Measurements from ENCODE around the gene VWCE. TPM values are rescaled to one million over a fixed set of nuclear protein-coding genes. Genes with fewer than 3 reads are reported as not detected.
"Not testable (repeated sequence)": the region's sequence is repeated elsewhere in the genome, so short reads cannot be mapped to it uniquely, and the experiment has no call there.

VWCE gene
- total RNA-seq, 1 experiment from 2014 or later, result 0.41 TPM

DNA sequence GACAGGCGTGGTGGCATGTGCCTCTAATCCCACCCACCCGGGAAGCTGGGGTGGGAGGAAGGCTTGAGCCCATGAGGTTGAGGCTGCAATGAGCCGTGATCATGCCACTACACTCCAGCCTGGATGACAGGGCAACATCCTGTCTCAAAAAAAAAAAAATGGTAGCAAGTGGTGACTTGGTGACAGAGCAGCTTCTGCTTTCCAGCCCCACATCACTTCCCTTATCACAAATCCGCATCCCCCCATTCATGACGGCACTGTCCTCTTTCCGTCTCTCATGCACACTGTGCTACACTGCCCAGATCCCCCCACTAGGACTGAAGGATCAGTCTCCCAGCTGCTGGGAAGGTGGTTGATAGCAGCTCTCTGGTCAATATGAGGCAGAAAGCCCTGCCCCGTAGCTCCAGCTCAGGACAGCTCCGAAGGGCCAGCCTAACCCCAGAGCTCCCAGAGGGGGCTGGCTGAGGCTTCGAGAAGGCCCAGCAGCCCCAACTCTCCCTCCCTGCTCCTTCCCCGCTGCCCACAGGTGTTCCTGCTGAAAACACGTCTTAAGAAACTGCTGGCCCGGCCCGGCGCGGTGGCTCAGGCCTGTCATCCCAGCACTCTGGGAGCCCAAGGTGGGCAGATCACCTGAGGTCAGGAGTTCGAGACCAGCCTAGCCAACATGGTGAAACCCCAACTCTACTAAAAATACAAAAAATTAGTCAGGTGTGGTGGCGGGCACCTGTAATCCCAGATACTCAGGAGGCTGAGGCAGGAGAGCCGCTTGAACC is 38.2 kb downstream of the VWCE start:
- peaks cover 68% of the 10 kb centered on the region for H3K27me3 ChIP-seq (ENCODE audit: insufficient read depth, low read depth)
- POLR2A ChIA-PET (ENCODE audit: unreplicated experiment), result no interaction called here
- no peaks in the 10 kb centered on the region for H3K9me2 ChIP-seq (ENCODE audit: insufficient read depth)
- H3K9me3 ChIP-seq (ENCODE audit: insufficient read depth, low read depth), result no peaks in the 10 kb centered on the region
- H3F3A ChIP-seq (ENCODE audit: insufficient read depth, low read depth), result no peaks in the 10 kb centered on the region; the same call in 1 of the 2 replicates
- H3K27ac ChIP-seq, result no peak overlapping the region
- TF ChIP-seq EZH2 (IDR thresholded peaks at IDR 0.05; ENCODE audit: low read depth), result no peak
- H3K4me1 ChIP-seq (replicated peaks; ENCODE audit: insufficient read depth), result no peaks in the 10 kb centered on the region
- CTCF ChIA-PET, result no interaction called here
- no peak for DNase-seq
- no peak overlapping the region for H3K4me2 ChIP-seq
- BruUV-seq (replicated peaks), result no TSS peak
- no peaks in the 10 kb centered on the region for H3K79me2 ChIP-seq (ENCODE audit: low read depth)
- intact Hi-C loops (cut with micrococcal nuclease; ENCODE audit: unreplicated experiment), result loop anchor here (10.0 kb wide), 1 partner anchor 78 kb away; the partner anchor contains the start of genes DDB1 and TKFC
- no peaks in the 10 kb centered on the region for H4K20me1 ChIP-seq (ENCODE audit: insufficient read depth)
- H3K4me3 ChIP-seq, result no peak overlapping the region
- H3K36me3 ChIP-seq (ENCODE audit: low read depth), result no peaks in the 10 kb centered on the region
- no peak overlapping the region for H2AFZ ChIP-seq

DNA sequence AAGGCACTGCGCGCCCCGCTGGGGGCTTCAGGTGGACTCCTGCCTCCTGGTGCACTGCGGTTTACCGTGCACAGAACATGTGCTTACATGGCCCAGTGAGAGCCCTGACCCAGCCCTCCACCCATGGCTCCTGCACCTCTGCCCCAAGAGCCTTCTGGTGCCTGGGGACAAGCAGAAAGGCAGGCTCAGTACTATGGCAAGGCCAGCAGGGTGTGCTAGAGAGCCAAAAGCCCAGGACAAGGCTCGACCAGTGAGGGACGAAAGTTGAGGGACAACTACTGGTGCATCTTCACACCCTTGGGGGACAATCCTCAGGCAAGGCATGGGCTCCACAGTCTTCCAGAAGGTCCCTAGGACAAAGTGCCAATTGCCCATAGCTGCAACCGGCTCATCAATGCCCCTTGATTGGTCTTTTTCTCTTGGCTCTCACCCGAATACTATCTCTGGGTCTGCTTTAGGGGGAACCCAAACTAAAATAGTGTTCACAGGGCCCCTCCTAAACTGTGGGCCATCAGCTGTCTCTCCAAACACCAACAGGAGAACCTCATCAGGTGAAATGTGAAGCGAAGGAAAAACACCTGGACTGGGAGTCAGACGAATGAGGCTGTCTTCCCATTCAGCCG is 40.6 kb downstream of the VWCE start:
- Histone ChIP-seq H3K4me3 (no peak overlapping the region), H3K79me2 (ENCODE audit: low read depth) (no peaks in the 10 kb centered on the region), H3K27ac (no peak overlapping the region), H3K4me2 (no peak overlapping the region), H2AFZ (no peak overlapping the region), H3F3A (ENCODE audit: insufficient read depth, low read depth) (no peaks in the 10 kb centered on the region), H3K4me1 (replicated peaks; ENCODE audit: insufficient read depth) (no peaks in the 10 kb centered on the region), H3K9me3 (ENCODE audit: insufficient read depth, low read depth) (no peaks in the 10 kb centered on the region), H3K9me2 (ENCODE audit: insufficient read depth) (no peaks in the 10 kb centered on the region), H3K27me3 (ENCODE audit: insufficient read depth, low read depth) (peaks cover 81% of the 10 kb centered on the region), H3K36me3 (ENCODE audit: low read depth) (no peaks in the 10 kb centered on the region), H4K20me1 (ENCODE audit: insufficient read depth) (no peaks in the 10 kb centered on the region)
- CTCF ChIA-PET, result interaction anchor here (0.6 kb wide), 1 partner anchor 15 kb away, joined by 3 read pairs; no protein-coding TSS in a partner anchor
- POLR2A ChIA-PET (ENCODE audit: unreplicated experiment), result no interaction called here
- peak in 1 of 2 experiments; percentile 65 for DNase-seq
- intact Hi-C loops (cut with micrococcal nuclease; ENCODE audit: unreplicated experiment), result loop anchor here (1.0 to 10.0 kb wide), 2 partner anchors 80 to 131 kb away; partner anchors contain the start of genes DDB1 and TKFC
- no peak for TF ChIP-seq EZH2 (IDR thresholded peaks at IDR 0.05; ENCODE audit: low read depth)
- TF ChIP-seq, protein P1, sequence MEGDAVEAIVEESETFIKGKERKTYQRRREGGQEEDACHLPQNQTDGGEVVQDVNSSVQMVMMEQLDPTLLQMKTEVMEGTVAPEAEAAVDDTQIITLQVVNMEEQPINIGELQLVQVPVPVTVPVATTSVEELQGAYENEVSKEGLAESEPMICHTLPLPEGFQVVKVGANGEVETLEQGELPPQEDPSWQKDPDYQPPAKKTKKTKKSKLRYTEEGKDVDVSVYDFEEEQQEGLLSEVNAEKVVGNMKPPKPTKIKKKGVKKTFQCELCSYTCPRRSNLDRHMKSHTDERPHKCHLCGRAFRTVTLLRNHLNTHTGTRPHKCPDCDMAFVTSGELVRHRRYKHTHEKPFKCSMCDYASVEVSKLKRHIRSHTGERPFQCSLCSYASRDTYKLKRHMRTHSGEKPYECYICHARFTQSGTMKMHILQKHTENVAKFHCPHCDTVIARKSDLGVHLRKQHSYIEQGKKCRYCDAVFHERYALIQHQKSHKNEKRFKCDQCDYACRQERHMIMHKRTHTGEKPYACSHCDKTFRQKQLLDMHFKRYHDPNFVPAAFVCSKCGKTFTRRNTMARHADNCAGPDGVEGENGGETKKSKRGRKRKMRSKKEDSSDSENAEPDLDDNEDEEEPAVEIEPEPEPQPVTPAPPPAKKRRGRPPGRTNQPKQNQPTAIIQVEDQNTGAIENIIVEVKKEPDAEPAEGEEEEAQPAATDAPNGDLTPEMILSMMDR (conservative IDR thresholded peaks at IDR 0.05), result peak; percentile 84
- no TSS peak for BruUV-seq (replicated peaks)

DNA sequence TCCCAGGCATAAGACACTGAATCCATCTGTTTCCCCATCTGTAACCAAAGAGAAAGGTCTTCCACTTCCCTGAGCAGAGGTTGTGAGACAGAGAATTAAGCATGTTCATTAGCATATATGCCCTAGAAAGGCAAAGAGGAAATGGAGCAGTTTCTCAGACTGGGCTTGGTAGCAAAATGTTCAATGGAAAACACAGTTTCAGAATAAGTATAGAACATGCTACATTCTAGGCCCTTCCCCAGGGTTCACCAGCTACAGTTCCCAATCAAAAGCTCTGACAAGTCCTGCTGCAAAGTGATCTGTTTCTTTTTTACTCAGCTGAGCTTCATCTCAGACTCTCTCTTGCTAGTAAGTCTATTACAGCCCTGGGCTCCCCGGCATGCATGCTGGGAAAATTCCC is 42.8 kb downstream of the VWCE start:
- CTCF ChIA-PET, result interaction anchor here (0.6 kb wide), 1 partner anchor 16 kb away, joined by 4 read pairs; no protein-coding TSS in a partner anchor
- intact Hi-C loops (cut with micrococcal nuclease; ENCODE audit: unreplicated experiment), result loop anchor here (10.0 kb wide), 1 partner anchor 82 kb away; the partner anchor contains the start of genes DDB1 and TKFC

DNA sequence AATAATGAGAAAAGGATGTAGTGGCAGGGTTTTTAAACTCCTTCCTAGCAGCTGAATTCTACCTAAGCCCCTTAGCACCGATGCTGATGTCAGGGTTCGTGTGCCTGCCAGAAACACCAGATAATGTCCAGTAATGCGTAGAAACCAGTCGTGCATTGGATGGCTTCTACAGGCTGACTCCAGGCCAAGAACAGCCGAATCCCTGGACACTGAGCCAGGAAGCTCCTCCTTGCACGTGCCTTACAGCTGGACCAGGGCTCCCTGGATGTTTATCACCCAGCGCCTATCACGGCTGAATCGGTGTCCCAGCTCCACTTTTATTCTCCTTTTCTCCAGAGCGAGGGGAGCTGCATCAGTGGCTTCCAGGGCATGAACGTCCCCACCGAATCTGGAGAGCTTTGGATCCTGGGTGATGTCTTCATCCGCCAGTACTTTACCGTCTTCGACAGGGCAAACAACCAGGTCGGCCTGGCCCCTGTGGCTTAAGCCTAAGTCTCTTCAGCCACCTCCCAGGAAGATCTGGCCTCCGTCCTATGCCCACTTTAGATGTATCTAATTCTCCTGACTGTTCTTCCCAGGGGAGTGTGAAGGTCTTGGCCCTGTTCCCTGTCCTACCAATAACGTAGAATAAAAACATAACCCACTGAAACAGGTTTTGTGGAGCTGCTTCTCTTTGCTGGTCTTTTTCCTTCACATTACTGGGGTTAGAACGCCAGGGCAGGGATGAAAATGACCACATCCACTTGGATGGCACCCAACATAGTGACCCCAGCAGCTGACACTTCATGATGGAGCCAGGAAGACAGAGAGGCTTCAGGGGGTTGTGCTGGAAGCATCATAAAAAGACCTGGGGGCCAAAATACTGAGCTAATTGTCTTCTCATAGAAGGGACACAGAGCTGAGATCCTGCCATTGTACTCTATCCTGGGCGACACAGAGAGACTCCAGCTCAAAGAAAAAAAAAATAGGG is 44.0 kb downstream of the VWCE start:
- H3F3A ChIP-seq (ENCODE audit: insufficient read depth, low read depth); DNase-seq; H3K4me2 ChIP-seq; H3K27ac ChIP-seq; CTCF ChIA-PET; H3K9me2 ChIP-seq (ENCODE audit: insufficient read depth); H4K20me1 ChIP-seq (ENCODE audit: insufficient read depth); H3K9me3 ChIP-seq (ENCODE audit: insufficient read depth, low read depth); H3K79me2 ChIP-seq (ENCODE audit: low read depth); H3K4me3 ChIP-seq; H2AFZ ChIP-seq; H3K4me1 ChIP-seq (replicated peaks; ENCODE audit: insufficient read depth); BruUV-seq (replicated peaks); H3K36me3 ChIP-seq (ENCODE audit: low read depth): not testable (repeated sequence)
- H3K27me3 ChIP-seq (ENCODE audit: insufficient read depth, low read depth), result peaks cover 80% of the 10 kb centered on the region
- intact Hi-C loops (cut with micrococcal nuclease; ENCODE audit: unreplicated experiment), result loop anchor here (10.0 kb wide), 1 partner anchor 84 kb away; the partner anchor contains the start of genes DDB1 and TKFC
- POLR2A ChIA-PET (ENCODE audit: unreplicated experiment), result interaction anchor here (0.7 kb wide), 1 partner anchor 13 kb away, joined by 3 read pairs; no protein-coding TSS in a partner anchor

More for the DNA sequence above, 42.8 kb downstream of the VWCE start:
- not testable (repeated sequence) for H3K4me2 ChIP-seq; H3K27ac ChIP-seq; H3F3A ChIP-seq (ENCODE audit: insufficient read depth, low read depth); H3K79me2 ChIP-seq (ENCODE audit: low read depth); BruUV-seq (replicated peaks); H3K9me3 ChIP-seq (ENCODE audit: insufficient read depth, low read depth); H3K4me3 ChIP-seq; H4K20me1 ChIP-seq (ENCODE audit: insufficient read depth); H3K36me3 ChIP-seq (ENCODE audit: low read depth); H3K9me2 ChIP-seq (ENCODE audit: insufficient read depth); H2AFZ ChIP-seq; DNase-seq; H3K4me1 ChIP-seq (replicated peaks; ENCODE audit: insufficient read depth)
- POLR2A ChIA-PET (ENCODE audit: unreplicated experiment), result interaction anchor here (0.7 kb wide), 1 partner anchor 12 kb away, joined by 3 read pairs; no protein-coding TSS in a partner anchor
- H3K27me3 ChIP-seq (ENCODE audit: insufficient read depth, low read depth), result peaks cover 81% of the 10 kb centered on the region

DNA sequence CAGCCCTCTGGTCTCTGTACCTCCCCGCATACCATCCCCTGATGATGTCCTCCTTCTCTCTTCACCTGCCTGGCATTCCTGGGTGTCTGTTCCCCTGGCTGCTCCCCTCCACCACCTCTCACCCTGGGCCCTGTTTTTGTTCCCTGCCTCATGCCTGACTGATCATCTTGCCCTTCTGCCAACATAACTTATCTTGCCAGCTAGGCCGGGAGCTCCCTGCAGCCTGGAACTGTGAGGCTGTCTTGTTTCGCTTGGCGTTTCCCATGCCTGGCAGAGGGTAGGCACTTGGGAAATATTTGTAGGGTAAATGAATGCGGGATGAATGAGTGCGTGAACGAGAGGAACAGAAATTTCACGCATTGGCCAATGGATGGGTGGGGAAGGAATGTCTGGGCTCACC is 45.9 kb downstream of the VWCE start:
- CTCF ChIA-PET; H3K79me2 ChIP-seq (ENCODE audit: low read depth); intact Hi-C loops (cut with micrococcal nuclease; ENCODE audit: unreplicated experiment); H3K4me3 ChIP-seq; DNase-seq; H3K4me2 ChIP-seq; H4K20me1 ChIP-seq (ENCODE audit: insufficient read depth); H3K4me1 ChIP-seq (replicated peaks; ENCODE audit: insufficient read depth); POLR2A ChIA-PET (ENCODE audit: unreplicated experiment); H3F3A ChIP-seq (ENCODE audit: insufficient read depth, low read depth); H3K27ac ChIP-seq; H2AFZ ChIP-seq; H3K36me3 ChIP-seq (ENCODE audit: low read depth); H3K9me3 ChIP-seq (ENCODE audit: insufficient read depth, low read depth); BruUV-seq (replicated peaks); H3K9me2 ChIP-seq (ENCODE audit: insufficient read depth): not testable (repeated sequence)
- peaks cover 78% of the 10 kb centered on the region for H3K27me3 ChIP-seq (ENCODE audit: insufficient read depth, low read depth)

Measured in PC-9 (cell line).